HCT116 (cell line): ENCODE measurements around the gene OLA1.

Experiments
- CTCF ChIP-seq, 3 experiments: fragments of 200-600 bp in 1 of 3; sonication (generic) in 1 of 3; IDR thresholded peaks in 2 of 3; conservative IDR thresholded peaks in 1 of 3; 2 replicates each; pipeline ENCODE4 v1.5.1; 2012 to 2017; ENCODE audit warnings: low read depth in 2 of 3, low read length in 2 of 3, antibody characterized with exemption in 1 of 3, borderline replicate concordance in 1 of 3, control low read depth in 1 of 3, mild to moderate bottlenecking in 1 of 3, mixed read lengths in 1 of 3, mixed run types in 1 of 3, moderate library complexity in 1 of 3; ENCODE audit not compliant: insufficient read depth in 1 of 3
- EZH2 ChIP-seq: fragments of 200-600 bp; sonication (generic); IDR thresholded peaks from 2 replicates; pipeline ENCODE4 v1.6.1; 2017; ENCODE audit warnings: antibody characterized with exemption, mixed run types
- EZH2phosphoT487 ChIP-seq: fragments of 200-600 bp; IDR thresholded peaks from 2 replicates; pipeline ENCODE4 v1.6.1; 2018; ENCODE audit warnings: antibody characterized with exemption, borderline replicate concordance
- JUND ChIP-seq: IDR thresholded peaks from 2 replicates; pipeline ENCODE4 v1.6.1; 2012
- MAX ChIP-seq: IDR thresholded peaks from 2 replicates; pipeline ENCODE4 v1.6.1; 2012
- ZNF274 ChIP-seq: fragments of 200-500 bp; sonication (Bioruptor generic); IDR thresholded peaks from 2 replicates; pipeline ENCODE4 v1.6.1; 2014; ENCODE audit warnings: mild to moderate bottlenecking, low read depth, low read length, inconsistent platforms

GRCh38 chr2:174142290-174142689 lies 106.0 kb downstream of the OLA1 start:
- TF ChIP-seq MAX (no peak), CTCF (IDR thresholded peaks at IDR 0.05 in 2 of 3, conservative IDR thresholded peaks at IDR 0.05 in 1 of 3; ENCODE audit: borderline replicate concordance in 1 of 3, insufficient read depth in 1 of 3, low read depth in 2 of 3, low read length in 2 of 3) (no peak), ZNF274 (no peak), EZH2phosphoT487 (no peak), EZH2 (no peak), JUND (no peak)
